ENCODE results near the gene SULT1A1. TPM values are rescaled to one million over a fixed set of nuclear protein-coding genes. Genes with fewer than 3 reads are reported as not detected.
A peak's percentile ranks its signal among the peaks of the same experiment; 100 is the strongest.
"Not testable (repeated sequence)": the region's sequence is repeated elsewhere in the genome, so short reads cannot be mapped to it uniquely, and the experiment has no call there.

Gene SULT1A1
- total RNA-seq, 2 experiments from 2014 or later = 41.0 to 61.2 TPM

GRCh38 chr16:28612359-28613280, 2.8 kb upstream of the SULT1A1 start:
- BruUV-seq (replicated peaks); H3K9me2 ChIP-seq (ENCODE audit: insufficient read depth, low read length); H3K27ac ChIP-seq (ENCODE audit: low read depth, low read length, poor library complexity, severe bottlenecking); DNase-seq (ENCODE audit: low spot score); H3K4me3 ChIP-seq (ENCODE audit: low read depth, low read length, poor library complexity, severe bottlenecking); POLR2A ChIA-PET; H3K4me2 ChIP-seq (ENCODE audit: low read length); intact Hi-C loops (cut with micrococcal nuclease; ENCODE audit: unreplicated experiment); H2AFZ ChIP-seq (ENCODE audit: low read length); H4K20me1 ChIP-seq (ENCODE audit: insufficient read depth, low read length); H3K9me3 ChIP-seq (ENCODE audit: low read length); CTCF ChIA-PET (ENCODE audit: unreplicated experiment): not testable (repeated sequence)
- H3K79me2 ChIP-seq (ENCODE audit: insufficient read depth, low read depth, low read length) = peaks cover 20% of the 10 kb centered on the region; the same call in 1 of the 2 replicates
- H3K4me1 ChIP-seq (ENCODE audit: insufficient read depth, low read length, poor library complexity, severe bottlenecking) = peaks cover 23% of the 10 kb centered on the region
- H3K36me3 ChIP-seq (ENCODE audit: insufficient read depth, low read length) = peaks cover 40% of the 10 kb centered on the region

GRCh38 chr16:28610595-28611191, 849 bp upstream of the SULT1A1 start:
- ChIA-PET CTCF (ENCODE audit: unreplicated experiment) (no interaction called here), POLR2A (no interaction called here)
- H3K4me3 ChIP-seq (ENCODE audit: low read depth, low read length, poor library complexity, severe bottlenecking) = no peak overlapping the region
- no TSS peak for BruUV-seq (replicated peaks)
- no peaks in the 10 kb centered on the region for H3K9me3 ChIP-seq (ENCODE audit: low read length)
- intact Hi-C loops (cut with micrococcal nuclease; ENCODE audit: unreplicated experiment) = no loop called here
- no peak overlapping the region for H3K27ac ChIP-seq (ENCODE audit: low read depth, low read length, poor library complexity, severe bottlenecking)
- no peak overlapping the region for H2AFZ ChIP-seq (ENCODE audit: low read length)
- no peak overlapping the region for H3K4me2 ChIP-seq (ENCODE audit: low read length)
- no peaks in the 10 kb centered on the region for H4K20me1 ChIP-seq (ENCODE audit: insufficient read depth, low read length)
- TF ChIP-seq EZH2phosphoT487 (IDR thresholded peaks at IDR 0.05; ENCODE audit: borderline replicate concordance, low read depth, low read length) = no peak
- TF ChIP-seq CTCF (conservative IDR thresholded peaks at IDR 0.05; ENCODE audit: low read length) = no peak
- H3K9me2 ChIP-seq (ENCODE audit: insufficient read depth, low read length) = no peaks in the 10 kb centered on the region
- H3K4me1 ChIP-seq (ENCODE audit: insufficient read depth, low read length, poor library complexity, severe bottlenecking) = peaks cover 5% of the 10 kb centered on the region
- no peak for DNase-seq (ENCODE audit: low spot score)
- peaks cover 34% of the 10 kb centered on the region for H3K36me3 ChIP-seq (ENCODE audit: insufficient read depth, low read length)
- peaks cover 7% of the 10 kb centered on the region; the same call in 1 of the 2 replicates for H3K79me2 ChIP-seq (ENCODE audit: insufficient read depth, low read depth, low read length)

GRCh38 chr16:28608867-28609596, 812 bp downstream of the SULT1A1 start:
- H2AFZ ChIP-seq (ENCODE audit: low read length); H3K4me1 ChIP-seq (ENCODE audit: insufficient read depth, low read length, poor library complexity, severe bottlenecking); CTCF ChIA-PET (ENCODE audit: unreplicated experiment); DNase-seq (ENCODE audit: low spot score); H3K4me3 ChIP-seq (ENCODE audit: low read depth, low read length, poor library complexity, severe bottlenecking); intact Hi-C loops (cut with micrococcal nuclease; ENCODE audit: unreplicated experiment); H3K27ac ChIP-seq (ENCODE audit: low read depth, low read length, poor library complexity, severe bottlenecking); H3K4me2 ChIP-seq (ENCODE audit: low read length); BruUV-seq (replicated peaks); H3K9me3 ChIP-seq (ENCODE audit: low read length); H4K20me1 ChIP-seq (ENCODE audit: insufficient read depth, low read length); H3K79me2 ChIP-seq (ENCODE audit: insufficient read depth, low read depth, low read length); H3K9me2 ChIP-seq (ENCODE audit: insufficient read depth, low read length); POLR2A ChIA-PET: not testable (repeated sequence)
- peaks cover 37% of the 10 kb centered on the region for H3K36me3 ChIP-seq (ENCODE audit: insufficient read depth, low read length)

GRCh38 chr16:28608496-28608808, 1.4 kb downstream of the SULT1A1 start:
- H3K9me2 ChIP-seq (ENCODE audit: insufficient read depth, low read length); POLR2A ChIA-PET; H3K4me2 ChIP-seq (ENCODE audit: low read length); BruUV-seq (replicated peaks); H3K27ac ChIP-seq (ENCODE audit: low read depth, low read length, poor library complexity, severe bottlenecking); CTCF ChIA-PET (ENCODE audit: unreplicated experiment); H3K4me3 ChIP-seq (ENCODE audit: low read depth, low read length, poor library complexity, severe bottlenecking); intact Hi-C loops (cut with micrococcal nuclease; ENCODE audit: unreplicated experiment); H3K4me1 ChIP-seq (ENCODE audit: insufficient read depth, low read length, poor library complexity, severe bottlenecking); DNase-seq (ENCODE audit: low spot score); H3K9me3 ChIP-seq (ENCODE audit: low read length); H3K79me2 ChIP-seq (ENCODE audit: insufficient read depth, low read depth, low read length); H4K20me1 ChIP-seq (ENCODE audit: insufficient read depth, low read length); H2AFZ ChIP-seq (ENCODE audit: low read length): not testable (repeated sequence)
- H3K36me3 ChIP-seq (ENCODE audit: insufficient read depth, low read length) = peaks cover 39% of the 10 kb centered on the region

GRCh38 chr16:28607681-28608495, 2.0 kb downstream of the SULT1A1 start:
- Histone ChIP-seq H3K36me3 (ENCODE audit: insufficient read depth, low read length) (peaks cover 42% of the 10 kb centered on the region), H3K4me1 (ENCODE audit: insufficient read depth, low read length, poor library complexity, severe bottlenecking) (peaks cover 11% of the 10 kb centered on the region)
- H3K4me2 ChIP-seq (ENCODE audit: low read length); H3K27ac ChIP-seq (ENCODE audit: low read depth, low read length, poor library complexity, severe bottlenecking); CTCF ChIA-PET (ENCODE audit: unreplicated experiment); H3K4me3 ChIP-seq (ENCODE audit: low read depth, low read length, poor library complexity, severe bottlenecking); intact Hi-C loops (cut with micrococcal nuclease; ENCODE audit: unreplicated experiment); H3K9me2 ChIP-seq (ENCODE audit: insufficient read depth, low read length); H3K9me3 ChIP-seq (ENCODE audit: low read length); H3K79me2 ChIP-seq (ENCODE audit: insufficient read depth, low read depth, low read length); H2AFZ ChIP-seq (ENCODE audit: low read length); DNase-seq (ENCODE audit: low spot score); H4K20me1 ChIP-seq (ENCODE audit: insufficient read depth, low read length): not testable (repeated sequence)
- TSS peak; percentile 30 for BruUV-seq (replicated peaks)
- POLR2A ChIA-PET = interaction anchor here (0.6 kb wide), 1 partner anchor 11 kb away, joined by 3 read pairs; no protein-coding TSS in a partner anchor
